IMR-90 (cell line): ENCODE measurements around the gene LMOD2. TPM values are rescaled to one million over a fixed set of nuclear protein-coding genes. Genes with fewer than 3 reads are reported as not detected.

Experiments
- ATAC-seq: fragments of 200-7000 bp; cut with Tn5 transposase; 2 replicates; pipeline ENCODE4 v1.9.1; 2020; ENCODE audit warnings: low read depth, mild to moderate bottlenecking, moderate library complexity
- BruUV-seq: library from RNA; stranded (reverse); fragments of 400-500 nt; replicated peaks from 2 replicates; lab custom pipeline; 2021; lab: Mats Ljungman, UMichigan
- CTCF ChIA-PET: fragments of 300-600 bp; formaldehyde crosslinking; extraction: SDS; loops from one replicate; lab custom pipeline; 2021; ENCODE audit warnings: antibody characterized with exemption; lab: Yijun Ruan, JAX
- POLR2A ChIA-PET: fragments of 300-600 bp; sonication (Branson Sonifier 250); formaldehyde crosslinking; loops from one replicate; lab custom pipeline; 2022; ENCODE audit warnings: antibody characterized with exemption; ENCODE audit not compliant: unreplicated experiment; lab: Charles Lee
- DNase-seq: peaks from one replicate; pipeline ENCODE4 v3.0.0; 2013
- H2AFZ ChIP-seq: replicated peaks from 2 replicates; pipeline ENCODE3; 2013; ENCODE audit warnings: low read length, mild to moderate bottlenecking; ENCODE audit not compliant: poor library complexity
- H2AK5ac ChIP-seq: 2 replicates; pipeline ENCODE4 v1.6.1; 2013; ENCODE audit warnings: low read depth, low read length, inconsistent platforms
- H2AK9ac ChIP-seq: replicated peaks from 2 replicates; pipeline ENCODE3; 2013; ENCODE audit warnings: mild to moderate bottlenecking, low read depth, low read length, moderate library complexity; ENCODE audit not compliant: poor library complexity
- H2BK120ac ChIP-seq: 2 replicates; pipeline ENCODE4 v1.6.1; 2013; ENCODE audit warnings: low read depth, low read length, inconsistent platforms
- H2BK15ac ChIP-seq: 3 replicates; pipeline ENCODE4 v1.6.1; 2013; ENCODE audit warnings: low read depth, low read length, inconsistent platforms
- H2BK20ac ChIP-seq: 2 replicates; pipeline ENCODE4 v1.6.1; 2013; ENCODE audit warnings: low read depth, mild to moderate bottlenecking, inconsistent platforms, low read length, moderate library complexity
- H2BK5ac ChIP-seq: 2 replicates; pipeline ENCODE4 v1.6.1; 2013; ENCODE audit warnings: mild to moderate bottlenecking, low read depth, low read length, inconsistent platforms; ENCODE audit not compliant: poor library complexity, severe bottlenecking
- H3K14ac ChIP-seq: replicated peaks from 2 replicates; pipeline ENCODE4 v1.6.1; 2013; ENCODE audit warnings: low read depth, low read length, inconsistent platforms
- H3K18ac ChIP-seq: 2 replicates; pipeline ENCODE4 v1.6.1; 2013; ENCODE audit warnings: low read depth, low read length, control low read depth
- H3K23ac ChIP-seq: 2 replicates; pipeline ENCODE4 v1.6.1; 2013; ENCODE audit warnings: low read depth, low read length, inconsistent platforms
- H3K27ac ChIP-seq: 2 replicates; pipeline ENCODE4 v1.5.1; 2013; ENCODE audit warnings: mild to moderate bottlenecking, control low read depth, low read length; ENCODE audit not compliant: insufficient read depth
- H3K27me3 ChIP-seq: 2 replicates; pipeline ENCODE4 v1.6.1; 2013; ENCODE audit warnings: low read length; ENCODE audit not compliant: control insufficient read depth, insufficient read depth
- H3K36me3 ChIP-seq: 2 replicates; pipeline ENCODE4 v1.6.1; 2013; ENCODE audit warnings: low read length, mixed read lengths; ENCODE audit not compliant: control insufficient read depth, insufficient read depth
- H3K4ac ChIP-seq: 2 replicates; pipeline ENCODE4 v1.6.1; 2013; ENCODE audit warnings: low read depth, low read length, inconsistent platforms
- H3K4me1 ChIP-seq: 2 replicates; pipeline ENCODE4 v1.6.1; 2013; ENCODE audit warnings: low read length, mixed read lengths; ENCODE audit not compliant: control insufficient read depth, insufficient read depth
- H3K4me2 ChIP-seq: 2 replicates; pipeline ENCODE4 v1.6.1; 2013; ENCODE audit warnings: low read depth, mild to moderate bottlenecking, control low read depth, low read length, moderate library complexity
- H3K4me3 ChIP-seq: 2 replicates; pipeline ENCODE4 v1.5.1; 2013; ENCODE audit warnings: low read depth, mild to moderate bottlenecking, control low read depth, low read length, moderate library complexity; ENCODE audit not compliant: insufficient read depth
- H3K56ac ChIP-seq: 2 replicates; pipeline ENCODE4 v1.6.1; 2013; ENCODE audit warnings: low read length, inconsistent platforms; ENCODE audit not compliant: insufficient read depth; ENCODE audit errors: extremely low read depth
- H3K79me1 ChIP-seq, 2 experiments: 2 replicates each; pipeline ENCODE4 v1.6.1; 2013; ENCODE audit warnings: low read length in 2 of 2, inconsistent platforms in 1 of 2, low read depth in 1 of 2
- H3K9ac ChIP-seq: 2 replicates; pipeline ENCODE4 v1.6.1; 2013; ENCODE audit warnings: low read depth, low read length, control low read depth
- H3K9me1 ChIP-seq: 2 replicates; pipeline ENCODE4 v1.6.1; 2013; ENCODE audit warnings: low read length, inconsistent platforms; ENCODE audit not compliant: insufficient read depth
- H3K9me3 ChIP-seq: 2 replicates; pipeline ENCODE4 v1.6.1; 2013; ENCODE audit warnings: low read length; ENCODE audit not compliant: control insufficient read depth, insufficient read depth
- H4K20me1 ChIP-seq: 2 replicates; pipeline ENCODE4 v1.6.1; 2013; ENCODE audit warnings: low read length, inconsistent platforms; ENCODE audit not compliant: insufficient read depth
- H4K5ac ChIP-seq: 2 replicates; pipeline ENCODE4 v1.6.1; 2013; ENCODE audit warnings: mild to moderate bottlenecking, low read depth, low read length, control low read depth
- H4K8ac ChIP-seq, 2 experiments: 2 replicates each; pipeline ENCODE4 v1.6.1; 2013; ENCODE audit warnings: low read depth in 2 of 2, low read length in 2 of 2, control low read depth in 1 of 2, inconsistent platforms in 1 of 2
- H4K91ac ChIP-seq: 2 replicates; pipeline ENCODE4 v1.6.1; 2013; ENCODE audit warnings: low read depth, low read length, inconsistent platforms; ENCODE audit not compliant: insufficient read depth
- BHLHE40 ChIP-seq: fragments of 150-350 bp; IDR thresholded peaks from 2 replicates; pipeline ENCODE4 v1.6.1; 2016; ENCODE audit warnings: mild to moderate bottlenecking, low read depth, low read length
- CEBPB ChIP-seq: IDR thresholded peaks from 2 replicates; pipeline ENCODE4 v1.6.1; 2012; ENCODE audit warnings: low read depth, low read length, improper control_type of control experiment
- CHD1 ChIP-seq: IDR thresholded peaks from 2 replicates; pipeline ENCODE4 v1.6.1; 2012; ENCODE audit warnings: low read depth, low read length, improper control_type of control experiment
- CTCF ChIP-seq: conservative IDR thresholded peaks from 2 replicates; pipeline ENCODE4 v1.5.1; 2012; ENCODE audit warnings: mild to moderate bottlenecking, low read depth, low read length, improper control_type of control experiment
- ELK1 ChIP-seq: fragments of 150-350 bp; IDR thresholded peaks from 2 replicates; pipeline ENCODE4 v1.6.1; 2016; ENCODE audit warnings: low read depth, mild to moderate bottlenecking, low read length, moderate library complexity, borderline replicate concordance
- FOS ChIP-seq: fragments of 150-350 bp; IDR thresholded peaks from 2 replicates; pipeline ENCODE4 v1.6.1; 2016; ENCODE audit warnings: low read depth, low read length
- MAFK ChIP-seq: IDR thresholded peaks from 2 replicates; pipeline ENCODE4 v1.6.1; 2012; ENCODE audit warnings: low read depth, low read length, improper control_type of control experiment
- MAZ ChIP-seq: IDR thresholded peaks from 2 replicates; pipeline ENCODE4 v1.6.1; 2012; ENCODE audit warnings: low read depth, mild to moderate bottlenecking, low read length, improper control_type of control experiment, moderate library complexity, borderline replicate concordance
- MXI1 ChIP-seq: IDR thresholded peaks from 2 replicates; pipeline ENCODE4 v1.6.1; 2012; ENCODE audit warnings: low read depth, mild to moderate bottlenecking, low read length, moderate library complexity, borderline replicate concordance
- NFE2L2 ChIP-seq: fragments of 150-350 bp; IDR thresholded peaks from 2 replicates; pipeline ENCODE4 v1.6.1; 2016; ENCODE audit warnings: low read depth, mild to moderate bottlenecking, low read length
- POLR2A ChIP-seq: IDR thresholded peaks from 2 replicates; pipeline ENCODE4 v1.6.1; 2012; ENCODE audit warnings: mild to moderate bottlenecking, low read depth, low read length
- RAD21 ChIP-seq: IDR thresholded peaks from 2 replicates; pipeline ENCODE4 v1.6.1; 2012; ENCODE audit warnings: low read length, improper control_type of control experiment
- RCOR1 ChIP-seq: IDR thresholded peaks from 2 replicates; pipeline ENCODE4 v1.6.1; 2012; ENCODE audit warnings: mild to moderate bottlenecking, low read length, improper control_type of control experiment; ENCODE audit not compliant: insufficient replicate concordance
- RFX5 ChIP-seq: IDR thresholded peaks from 2 replicates; pipeline ENCODE4 v1.8.0; 2012; ENCODE audit warnings: low read depth, mild to moderate bottlenecking, low read length, moderate library complexity
- SMC3 ChIP-seq: fragments of 150-350 bp; IDR thresholded peaks from 2 replicates; pipeline ENCODE4 v1.6.1; 2016; ENCODE audit warnings: low read depth, mild to moderate bottlenecking, antibody characterized with exemption, low read length, moderate library complexity
- USF2 ChIP-seq: fragments of 150-350 bp; IDR thresholded peaks from 2 replicates; pipeline ENCODE4 v1.6.1; 2017; ENCODE audit warnings: mild to moderate bottlenecking, antibody characterized with exemption, low read length, low read depth
- WGBS, 2 experiments: methylation state at CpG; one replicate each; pipeline versions ENCODE4 v1.1.5 to v1.1.7; 2013; ENCODE audit warnings: missing lambda C conversion rate in 2 of 2; ENCODE audit not compliant: insufficient read length in 1 of 2; ENCODE audit errors: extremely low coverage in 2 of 2; 5-methylcytosine and 5-hydroxymethylcytosine counted together
- dilution Hi-C: fragments of 300-500 bp; cut with HindIII; formaldehyde crosslinking; loops from one replicate; pipeline ENCODE4 v1.14.3; 2018; ENCODE audit warnings: low sequenced_read_pairs; ENCODE audit not compliant: unreplicated experiment
- in situ Hi-C: fragments of 300-500 bp; cut with MboI; formaldehyde crosslinking; loops from 3 replicates; pipeline ENCODE4 v1.14.3; 2019; ENCODE audit warnings: low sequenced_read_pairs, inconsistent platforms, mixed read lengths
- intact Hi-C: fragments of 100-400 bp; cut with micrococcal nuclease; formaldehyde crosslinking; loops from 2 replicates; pipeline ENCODE4 v1.10.0; 2022
- polyA plus RNA-seq, 3 experiments: library from polyadenylated mRNA; depleted of rRNA; stranded (reverse); fragments of >200 nt; gene quantifications; 2 replicates each; pipeline ENCODE4 v1.2.3, GENCODE V29; 2012; ENCODE audit warnings: low replicate concordance in 1 of 3
- total RNA-seq: library from RNA; depleted of rRNA; stranded (reverse); fragments of >200 nt; gene quantifications from 2 replicates; pipeline ENCODE4 v1.2.3, GENCODE V29; 2012

Gene LMOD2
- total and polyA plus RNA-seq, 2 of the 4 experiments (the other 2 are of a cell fraction) = not detected

GRCh38 chr7:123680580-123680979 lies 24.9 kb downstream of the LMOD2 start:
- intact Hi-C loops = loop anchor here (5.0 kb wide), 2 partner anchors 43 to 188 kb away; no protein-coding TSS in a partner anchor
- H3K4me2 ChIP-seq = no peak overlapping the region
- no peak overlapping the region for H3K56ac ChIP-seq
- H3K4me3 ChIP-seq = no peak overlapping the region
- in situ Hi-C loops = loop anchor here (5.0 kb wide), 1 partner anchor 187 kb away; no protein-coding TSS in a partner anchor
- no peak overlapping the region for H4K91ac ChIP-seq
- H3K9ac ChIP-seq = no peak overlapping the region
- 0 out of 2 replicates have a peak, but pooled peaks cover 3% of the 10 kb centered on the region for H3K4me1 ChIP-seq
- H2BK20ac ChIP-seq = no peak overlapping the region
- dilution Hi-C loops = no loop called here
- POLR2A ChIA-PET = no interaction called here
- no peak overlapping the region for H4K8ac ChIP-seq
- H2BK15ac ChIP-seq = no peak overlapping the region
- ATAC-seq = no peak
- no peak overlapping the region for H2AFZ ChIP-seq
- H4K5ac ChIP-seq = no peak overlapping the region
- H3K4ac ChIP-seq = no peak overlapping the region
- no TSS peak for BruUV-seq
- H2AK9ac ChIP-seq = no peak overlapping the region
- H3K14ac ChIP-seq = no peak overlapping the region
- H3K27ac ChIP-seq = no peak overlapping the region
- H4K20me1 ChIP-seq = peaks cover 3% of the 10 kb centered on the region; the same call in 1 of the 2 replicates
- H2BK120ac ChIP-seq = no peak overlapping the region
- H3K79me1 ChIP-seq = no peaks in the 10 kb centered on the region
- no peaks in the 10 kb centered on the region; the same call in 1 of the 2 replicates for H3K9me1 ChIP-seq
- H2BK5ac ChIP-seq = no peak overlapping the region
- 60% methylated on average over 1 of the region's 3 CpGs; no CpG with 5 or more reads in 1 of the 2 experiments for WGBS, 2 experiments
- H3K36me3 ChIP-seq = peaks cover 4% of the 10 kb centered on the region
- no peak for DNase-seq
- no peaks in the 10 kb centered on the region for H3K9me3 ChIP-seq
- no peaks in the 10 kb centered on the region for H3K27me3 ChIP-seq
- TF ChIP-seq MAFK (no peak), POLR2A (no peak), CHD1 (no peak), CEBPB (no peak), MXI1 (no peak), RFX5 (no peak), ELK1 (no peak), RAD21 (no peak), MAZ (no peak), CTCF (no peak), USF2 (no peak), RCOR1 (no peak), NFE2L2 (no peak), FOS (no peak), BHLHE40 (no peak), SMC3 (no peak)
- H3K18ac ChIP-seq = no peak overlapping the region
- no peak overlapping the region for H3K23ac ChIP-seq
- no peak overlapping the region for H2AK5ac ChIP-seq
- CTCF ChIA-PET = interaction anchor here (2.0 kb wide), 1 partner anchor 10 kb away, joined by 5 read pairs; no protein-coding TSS in a partner anchor
